NAMALWA (cell line): ENCODE data around the gene ABCB8.
"Not testable (repeated sequence)": the region's sequence is repeated elsewhere in the genome, so short reads cannot be mapped to it uniquely, and the experiment has no call there.

Experiments
- DNase-seq: peaks from one replicate; pipeline ENCODE4 v3.0.0-alpha.2; 2015; ENCODE audit warnings: low spot score

The ABCB8 gene

GRCh38 chr7:151035026-151035717 is 6.9 kb downstream of the ABCB8 start:
- DNase-seq, result no peak

- no peak for DNase-seq
These were observed 7.7 kb downstream of the ABCB8 start for GRCh38 chr7:151035902-151036301.

GRCh38 chr7:151038951-151039849 is 10.9 kb downstream of the ABCB8 start:
- peak; percentile 50 for DNase-seq

GRCh38 chr7:151039850-151040548 is 11.7 kb downstream of the ABCB8 start:
- DNase-seq, result no peak

- DNase-seq, result no peak
These were observed 12.5 kb downstream of the ABCB8 start for GRCh38 chr7:151040616-151041375.

GRCh38 chr7:151043449-151043848 is 15.2 kb downstream of the ABCB8 start:
- not testable (repeated sequence) for DNase-seq

GRCh38 chr7:151043959-151044358 is 15.7 kb downstream of the ABCB8 start:
- no peak for DNase-seq

- no peak for DNase-seq
These were observed 17.0 kb downstream of the ABCB8 start for GRCh38 chr7:151045262-151045661.

GRCh38 chr7:151045967-151046366 is 17.7 kb downstream of the ABCB8 start:
- no peak for DNase-seq

- no peak for DNase-seq
These were observed 18.6 kb downstream of the ABCB8 start for GRCh38 chr7:151046603-151047573.

GRCh38 chr7:151047976-151048815 is 19.9 kb downstream of the ABCB8 start, which contains the start of gene ASIC3:
TSS of gene ASIC3 (plus strand) at chr7:151048531. CDS start at chr7:151048886, 355 bp downstream.
- DNase-seq, result no peak

- no peak for DNase-seq
These were observed 20.7 kb downstream of the ABCB8 start for GRCh38 chr7:151048911-151049463.

GRCh38 chr7:151051108-151051507 is 22.9 kb downstream of the ABCB8 start:
- DNase-seq, result no peak

- no peak for DNase-seq
These were observed 24.8 kb downstream of the ABCB8 start for GRCh38 chr7:151053096-151053495.

- no peak for DNase-seq
These were observed 25.5 kb downstream of the ABCB8 start for GRCh38 chr7:151053751-151054150.

GRCh38 chr7:151056283-151056665 is 28.0 kb downstream of the ABCB8 start:
- DNase-seq, result peak; percentile 50

GRCh38 chr7:151056666-151057505 is 28.6 kb downstream of the ABCB8 start:
- DNase-seq, result no peak

GRCh38 chr7:151057506-151057988 is 29.3 kb downstream of the ABCB8 start, which contains the start of gene CDK5:
TSS of gene CDK5 (minus strand) at chr7:151057897. CDS start at chr7:151057848, 49 bp downstream.
- DNase-seq, result no peak
